ES-I3 (cell line): ENCODE results near the gene CDK5R2.
"Not testable (repeated sequence)": the region's sequence is repeated elsewhere in the genome, so short reads cannot be mapped to it uniquely, and the experiment has no call there.

Experiments
- H3K36me3 ChIP-seq: 2 replicates; pipeline ENCODE4 v1.6.1; 2013; ENCODE audit warnings: mild to moderate bottlenecking, low read length, control low read depth, moderate library complexity; ENCODE audit not compliant: insufficient read depth
- H3K4me1 ChIP-seq: 2 replicates; pipeline ENCODE4 v1.6.1; 2013; ENCODE audit warnings: mild to moderate bottlenecking, control low read depth, low read length; ENCODE audit not compliant: insufficient read depth
- H3K9ac ChIP-seq: 2 replicates; pipeline ENCODE4 v1.6.1; 2013; ENCODE audit warnings: low read depth, mild to moderate bottlenecking, low read length, moderate library complexity
- H3K9me3 ChIP-seq: 2 replicates; pipeline ENCODE4 v1.6.1; 2013; ENCODE audit warnings: mild to moderate bottlenecking, low read length, moderate library complexity; ENCODE audit not compliant: control insufficient read depth, insufficient read depth

The CDK5R2 gene

DNA sequence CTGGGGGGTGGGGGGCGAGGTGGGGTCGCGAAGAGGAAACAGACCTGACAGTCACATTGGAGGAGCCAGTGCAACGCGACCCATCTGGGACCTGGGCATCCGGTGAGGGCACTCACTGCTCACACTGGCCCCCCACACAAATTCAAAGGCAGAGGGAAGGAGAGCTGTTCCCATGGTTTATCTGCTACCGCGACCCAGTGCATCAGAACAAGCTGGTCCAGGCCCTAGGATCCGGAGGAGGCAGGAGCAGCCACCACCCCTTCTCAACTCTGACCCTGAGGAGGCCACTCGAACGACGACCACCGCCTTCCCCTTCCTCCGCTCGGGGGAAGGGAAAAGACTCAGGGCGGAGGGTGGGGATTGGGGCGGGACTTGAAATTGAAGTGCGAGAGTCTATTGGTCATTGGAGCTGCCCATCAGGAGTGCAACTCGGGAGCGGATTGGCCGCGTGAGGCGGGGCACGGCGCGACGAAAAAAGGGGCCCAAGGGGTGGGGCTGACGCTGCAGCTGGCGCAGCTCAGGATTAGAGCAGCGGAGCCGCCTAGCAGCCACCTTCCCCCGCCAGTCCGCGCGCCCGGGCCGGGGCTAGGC, at the start of gene CDK5R2:
TSS of gene CDK5R2 (plus strand) at position 526 of the 591 bp plus-strand sequence. CDS start 155 bp downstream, outside the sequence.
- no peaks in the 10 kb centered on the region for H3K36me3 ChIP-seq
- peaks cover 14% of the 10 kb centered on the region for H3K4me1 ChIP-seq
- H3K9me3 ChIP-seq: no peaks in the 10 kb centered on the region
- peak within 1 kb of the TSS; percentile 90 for H3K9ac ChIP-seq

DNA sequence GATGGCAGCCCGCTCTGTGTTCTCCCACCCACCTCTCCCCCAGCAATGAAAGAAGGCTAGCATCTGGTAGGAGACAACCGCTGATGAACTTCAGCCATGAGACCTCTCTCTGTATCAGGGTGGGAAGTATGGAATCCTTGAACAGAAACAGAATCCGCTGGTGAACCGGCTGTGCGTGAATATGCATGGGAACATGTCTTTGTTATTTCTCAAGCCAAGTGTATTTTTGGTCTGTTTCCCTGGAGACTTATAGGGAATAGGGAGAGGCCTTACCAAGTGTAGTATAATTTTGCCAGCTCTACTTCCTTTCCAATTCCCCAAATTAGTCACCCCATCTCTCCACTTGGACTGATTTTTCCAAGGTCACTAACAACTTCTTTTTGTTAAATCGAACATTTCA, 48.7 kb upstream of the CDK5R2 start:
- Histone ChIP-seq H3K4me1 (peaks cover 6% of the 10 kb centered on the region), H3K9me3 (no peaks in the 10 kb centered on the region), H3K9ac (no peak overlapping the region; the same call in 1 of the 2 replicates), H3K36me3 (no peaks in the 10 kb centered on the region)

DNA sequence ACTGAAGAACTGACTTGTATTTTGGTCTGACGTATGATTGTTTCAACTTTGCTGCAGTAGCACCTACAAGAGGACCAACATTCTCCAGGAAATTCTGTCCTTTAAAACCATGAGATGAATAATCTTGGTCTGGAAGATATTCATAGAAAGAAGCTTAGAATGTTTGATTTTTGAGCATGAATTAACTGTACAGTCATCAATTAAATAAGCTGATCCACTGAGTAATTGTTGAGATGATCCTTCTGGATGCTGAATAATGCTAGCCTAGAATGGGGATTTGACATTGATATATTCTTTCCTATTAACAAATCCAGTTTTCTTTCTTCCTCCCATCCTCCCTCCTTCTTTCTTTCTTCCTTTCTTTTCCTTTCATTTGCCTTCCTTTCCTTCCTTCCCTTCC, 39.0 kb upstream of the CDK5R2 start:
- Histone ChIP-seq H3K36me3 (no peaks in the 10 kb centered on the region; the same call in 1 of the 2 replicates), H3K4me1 (no peaks in the 10 kb centered on the region), H3K9ac (no peak overlapping the region), H3K9me3 (no peaks in the 10 kb centered on the region)

DNA sequence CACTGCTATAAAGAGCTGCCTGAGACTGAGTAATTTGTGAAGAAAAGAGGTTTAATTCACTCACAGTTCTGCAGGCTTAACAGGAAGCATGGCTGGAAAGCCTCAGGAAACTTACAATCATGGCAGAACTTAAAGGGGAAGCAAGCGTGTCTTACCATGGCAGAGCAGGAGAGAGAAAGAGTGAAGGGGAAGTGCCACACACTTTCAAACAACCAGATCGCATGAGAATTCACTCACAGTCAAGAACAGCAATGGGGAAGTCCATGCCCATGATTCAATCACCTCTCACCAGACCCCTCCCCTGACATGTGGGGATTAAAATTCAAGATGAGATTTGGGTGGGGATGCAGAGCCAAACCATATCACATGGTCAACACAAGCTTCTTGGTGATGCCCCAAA, 34.7 kb upstream of the CDK5R2 start:
- H3K9ac ChIP-seq: no peak overlapping the region
- no peaks in the 10 kb centered on the region for H3K9me3 ChIP-seq

DNA sequence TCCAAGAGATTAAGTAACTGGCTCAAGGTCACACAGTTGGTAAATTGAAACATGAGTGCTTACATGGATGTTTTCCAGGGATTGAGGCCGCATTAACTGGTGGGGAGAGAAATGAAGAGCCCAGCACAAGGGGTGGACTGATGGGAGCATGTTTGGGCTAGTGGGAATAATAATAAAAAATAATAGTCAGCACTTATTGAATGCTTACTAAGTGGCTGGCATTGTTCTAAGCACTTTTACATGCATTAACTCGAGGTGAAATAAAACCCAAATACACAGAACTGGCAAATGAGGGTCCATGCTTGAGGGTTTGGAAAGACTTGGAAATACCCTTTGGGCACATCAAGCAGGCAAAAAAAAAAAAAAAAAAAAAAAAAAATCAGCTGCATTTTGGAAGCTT, 34.0 kb upstream of the CDK5R2 start:
- H3K4me1 ChIP-seq: no peaks in the 10 kb centered on the region
- H3K36me3 ChIP-seq: no peaks in the 10 kb centered on the region; the same call in 1 of the 2 replicates
- no peaks in the 10 kb centered on the region for H3K9me3 ChIP-seq
- no peak overlapping the region for H3K9ac ChIP-seq

More for the DNA sequence above, 34.7 kb upstream of the CDK5R2 start:
- H3K4me1 ChIP-seq: no peaks in the 10 kb centered on the region
- H3K36me3 ChIP-seq: no peaks in the 10 kb centered on the region; the same call in 1 of the 2 replicates

DNA sequence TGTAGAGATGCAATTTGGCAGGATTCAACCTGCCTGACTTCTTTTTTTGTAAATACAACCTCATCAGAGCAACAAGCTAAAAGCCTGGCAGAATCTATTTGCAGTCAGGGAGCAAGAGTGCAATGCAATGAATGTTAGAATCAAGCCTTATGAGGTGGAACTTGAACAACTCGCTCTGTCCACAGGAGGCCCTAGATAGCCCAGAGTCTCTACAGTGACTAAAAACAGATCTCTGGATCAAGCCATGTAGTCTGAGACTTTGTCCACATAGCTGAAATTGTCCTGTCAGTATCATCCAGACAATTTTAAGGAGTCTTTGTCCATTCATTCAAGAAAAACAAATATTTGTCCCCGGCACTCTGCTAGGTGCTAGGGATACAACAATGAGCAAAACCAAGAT, 32.0 kb upstream of the CDK5R2 start:
- no peaks in the 10 kb centered on the region; the same call in 1 of the 2 replicates for H3K36me3 ChIP-seq
- no peaks in the 10 kb centered on the region for H3K4me1 ChIP-seq
- H3K9me3 ChIP-seq: no peaks in the 10 kb centered on the region
- H3K9ac ChIP-seq: no peak overlapping the region

DNA sequence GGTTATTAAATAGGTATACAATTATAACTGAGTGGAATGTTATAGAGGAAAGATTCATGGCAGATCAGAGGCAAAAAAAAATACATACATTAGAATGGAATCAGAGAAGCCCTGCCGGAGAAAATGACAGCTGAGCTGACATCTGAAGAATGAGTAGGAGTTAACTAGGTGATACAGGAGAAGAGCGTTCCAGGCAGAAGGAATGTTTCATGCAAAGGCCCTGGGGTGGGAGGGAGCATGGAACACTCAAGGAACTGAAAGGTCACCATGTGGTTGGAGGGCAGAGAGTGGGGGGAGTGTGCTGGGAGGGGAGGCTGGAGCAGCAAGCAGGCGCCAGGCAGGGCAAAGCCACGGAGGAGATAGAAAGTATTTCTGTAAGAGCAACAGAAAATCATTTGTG, 31.6 kb upstream of the CDK5R2 start:
- no peaks in the 10 kb centered on the region for H3K9me3 ChIP-seq
- no peaks in the 10 kb centered on the region; the same call in 1 of the 2 replicates for H3K36me3 ChIP-seq

DNA sequence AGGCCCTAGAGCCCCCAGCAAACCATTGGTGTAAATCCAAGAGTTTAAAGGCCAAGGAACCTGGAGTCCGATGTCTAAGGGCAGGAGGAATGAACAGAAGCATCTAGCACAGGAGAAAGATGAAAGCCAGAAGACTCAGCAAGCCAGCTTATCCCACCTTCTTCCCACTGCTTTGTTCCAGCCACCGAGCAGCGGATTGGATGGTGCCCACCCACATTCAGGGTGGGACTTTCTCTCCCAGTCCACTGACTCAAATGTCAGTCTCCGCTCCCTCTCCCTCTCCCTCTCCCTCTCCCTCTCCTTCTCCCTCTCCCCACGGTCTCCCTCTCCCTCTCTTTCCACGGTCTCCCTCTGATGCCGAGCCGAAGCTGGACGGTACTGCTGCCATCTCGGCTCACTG, 29.0 kb upstream of the CDK5R2 start:
- not testable (repeated sequence) for H3K4me1 ChIP-seq, H3K36me3 ChIP-seq, H3K9ac ChIP-seq, H3K9me3 ChIP-seq

More for the DNA sequence above, 31.6 kb upstream of the CDK5R2 start:
- no peaks in the 10 kb centered on the region for H3K4me1 ChIP-seq
- H3K9ac ChIP-seq: no peak overlapping the region

DNA sequence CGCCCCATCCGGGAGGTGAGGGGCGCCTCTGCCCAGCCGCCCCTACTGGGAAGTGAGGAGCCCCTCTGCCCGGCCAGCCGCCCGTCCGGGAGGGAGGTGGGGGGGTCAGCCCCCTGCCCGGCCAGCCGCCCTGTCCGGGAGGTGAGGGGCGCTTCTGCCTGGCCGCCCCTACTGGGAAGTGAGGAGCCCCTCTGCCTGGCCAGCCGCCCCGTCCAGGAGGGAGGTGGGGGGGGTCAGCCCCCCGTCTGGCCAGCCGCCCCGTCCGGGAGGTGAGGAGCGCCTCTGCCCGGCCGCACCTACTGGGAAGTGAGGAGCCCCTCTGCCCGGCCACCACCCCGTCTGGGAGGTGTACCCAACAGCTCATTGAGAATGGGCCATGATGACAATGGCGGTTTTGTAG, 27.7 kb upstream of the CDK5R2 start:
- H3K4me1 ChIP-seq, H3K9me3 ChIP-seq, H3K9ac ChIP-seq, H3K36me3 ChIP-seq: not testable (repeated sequence)

DNA sequence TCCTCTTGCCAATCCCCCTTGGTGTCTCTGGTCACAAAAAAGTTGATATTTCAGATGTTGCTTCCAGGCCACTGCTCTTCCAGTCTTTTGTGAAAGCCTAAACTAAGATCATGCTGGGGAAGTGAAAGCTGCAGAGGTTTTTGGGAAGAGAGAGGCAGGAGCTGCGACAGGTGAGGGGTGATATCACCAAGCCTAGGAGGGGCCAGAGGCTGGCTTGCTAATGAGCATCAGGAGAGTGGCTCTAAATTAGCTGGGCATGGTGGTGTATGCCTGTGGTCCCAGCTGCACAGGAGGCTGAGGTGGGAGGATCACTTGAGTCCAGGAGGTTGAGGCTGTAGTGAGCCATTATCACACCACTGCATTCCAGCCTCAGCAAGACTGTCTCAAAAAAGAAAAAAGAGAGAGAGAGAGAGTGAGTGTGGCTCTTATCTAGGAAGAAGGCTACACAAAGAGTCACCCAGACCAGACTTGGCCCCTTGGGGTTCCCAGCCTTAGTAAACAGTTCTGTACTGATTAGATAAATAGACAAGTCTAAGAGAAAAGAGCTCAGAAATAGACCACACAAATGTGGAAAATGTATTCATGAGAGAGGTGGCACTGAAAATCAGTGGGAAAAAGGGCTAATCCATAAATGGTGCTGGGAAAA, 14.6 kb upstream of the CDK5R2 start:
- H3K36me3 ChIP-seq: no peaks in the 10 kb centered on the region
- H3K9ac ChIP-seq: no peak overlapping the region
- no peaks in the 10 kb centered on the region for H3K9me3 ChIP-seq
- H3K4me1 ChIP-seq: no peaks in the 10 kb centered on the region

DNA sequence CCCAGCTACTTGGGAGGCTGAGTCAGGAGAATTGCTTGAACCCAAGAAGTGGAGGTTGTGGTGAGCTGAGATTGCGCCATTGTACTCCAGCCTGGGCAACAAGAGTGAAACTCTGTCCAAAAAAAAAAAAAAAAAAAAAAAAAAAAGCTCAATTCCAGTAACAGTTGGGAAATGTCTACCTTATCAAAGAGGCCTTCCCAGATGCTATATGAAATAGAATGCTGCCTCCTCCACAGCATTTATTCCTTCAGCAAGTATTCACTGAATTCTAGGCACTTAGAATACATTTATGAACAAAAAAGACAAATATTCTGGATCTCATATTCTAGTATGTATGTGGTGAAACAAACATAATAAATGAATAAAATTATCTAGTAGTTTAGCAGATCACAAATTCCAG, 12.8 kb upstream of the CDK5R2 start:
- no peak overlapping the region for H3K9ac ChIP-seq
- H3K9me3 ChIP-seq: no peaks in the 10 kb centered on the region
- no peaks in the 10 kb centered on the region for H3K36me3 ChIP-seq
- H3K4me1 ChIP-seq: no peaks in the 10 kb centered on the region

DNA sequence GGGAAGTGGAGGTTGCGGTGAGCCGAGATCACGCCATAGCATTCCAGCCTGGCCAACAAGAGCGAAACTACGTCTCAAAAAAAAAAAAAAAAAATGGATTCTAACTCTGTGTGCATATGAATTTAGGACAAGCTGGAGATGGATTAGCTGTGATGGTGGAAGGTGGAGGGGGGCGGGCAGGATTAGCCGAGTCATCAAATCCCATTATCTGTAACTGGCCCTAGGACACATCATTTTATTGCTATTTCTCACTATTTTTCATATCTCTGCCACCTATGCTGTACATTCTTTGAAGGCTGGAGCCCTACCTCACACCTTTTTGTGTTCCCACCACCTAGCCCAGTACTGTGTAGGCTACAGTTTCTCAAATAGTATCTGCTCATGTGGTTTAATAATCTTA, 7.3 kb upstream of the CDK5R2 start:
- no peaks in the 10 kb centered on the region for H3K9me3 ChIP-seq
- no peaks in the 10 kb centered on the region for H3K36me3 ChIP-seq
- H3K9ac ChIP-seq: no peak overlapping the region
- H3K4me1 ChIP-seq: no peaks in the 10 kb centered on the region

DNA sequence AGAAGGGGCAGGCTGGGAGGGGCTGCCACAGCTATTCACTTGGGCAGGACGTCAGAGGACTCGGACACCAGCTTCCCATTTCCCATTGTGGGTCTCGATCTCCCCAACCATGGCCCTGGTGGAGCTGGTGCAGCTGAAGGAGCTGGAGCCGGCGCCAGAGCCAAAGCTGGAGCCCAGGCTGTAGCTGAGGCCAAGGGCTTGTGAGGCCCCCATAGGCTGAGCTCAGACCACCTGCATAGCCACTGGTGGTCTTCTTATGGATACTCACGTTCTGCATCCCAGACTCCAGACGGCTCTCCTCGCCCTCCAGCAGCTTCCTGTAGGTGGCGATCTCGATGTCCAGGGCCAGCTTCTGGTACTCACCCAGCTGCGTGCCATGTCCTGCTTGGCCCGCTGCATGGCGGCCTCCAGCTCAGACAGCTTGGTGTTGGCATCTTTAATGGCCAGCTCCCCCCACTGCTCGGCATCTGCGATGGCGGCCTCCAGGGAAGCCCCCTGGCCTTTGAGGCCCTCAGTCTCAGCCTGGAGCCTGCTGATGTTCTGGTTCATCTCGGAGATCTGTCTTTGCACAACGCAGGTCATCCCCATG, 6.0 kb upstream of the CDK5R2 start:
- Histone ChIP-seq H3K4me1 (no peaks in the 10 kb centered on the region), H3K9me3 (no peaks in the 10 kb centered on the region), H3K9ac (no peak overlapping the region), H3K36me3 (no peaks in the 10 kb centered on the region)

DNA sequence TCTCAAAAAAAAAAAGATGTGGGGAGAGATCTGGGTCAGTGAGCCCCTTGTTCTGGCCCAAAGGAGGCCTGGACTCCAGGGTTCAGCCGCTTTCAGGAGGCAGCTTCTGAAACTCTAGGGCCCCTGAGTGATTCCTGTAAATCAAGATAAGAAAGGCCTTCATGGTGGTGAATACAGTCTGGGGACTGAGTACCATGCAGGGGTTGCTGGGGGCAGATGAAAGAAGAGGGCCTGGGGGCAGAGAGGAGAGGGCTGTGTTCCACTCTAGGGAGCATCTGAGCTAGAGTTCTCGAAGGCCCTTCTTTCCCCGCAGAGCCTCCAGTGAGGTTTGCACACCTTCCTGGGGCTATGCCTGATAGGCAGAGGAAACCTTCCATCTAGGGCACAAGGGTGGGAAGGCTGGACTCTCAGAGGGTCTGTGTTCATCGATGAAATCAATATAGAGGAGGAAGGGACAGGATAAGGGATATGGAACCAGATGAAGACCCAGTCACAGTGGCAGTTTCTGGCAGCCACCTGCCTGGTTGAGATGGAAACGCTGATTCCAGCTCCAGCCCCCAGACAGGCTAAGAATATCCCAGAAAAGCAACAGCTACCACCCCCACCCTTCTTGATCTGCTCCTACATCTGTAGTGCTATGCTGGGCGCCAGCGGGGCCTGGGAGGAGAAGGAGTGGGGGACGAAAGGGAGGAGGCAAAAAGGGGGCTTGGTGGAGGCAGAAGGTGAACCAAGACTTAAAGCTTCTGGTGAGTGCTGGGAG, 4.7 kb upstream of the CDK5R2 start:
- Histone ChIP-seq H3K4me1 (no peaks in the 10 kb centered on the region), H3K9ac (no peak overlapping the region), H3K36me3 (no peaks in the 10 kb centered on the region), H3K9me3 (no peaks in the 10 kb centered on the region)
